ENCODE data around the gene BGLAP.
A peak's percentile ranks its signal among the peaks of the same experiment; 100 is the strongest.

BGLAP gene

GRCh38 chr1:156257711-156258110 lies 15.7 kb downstream of the BGLAP start:
- DNase-seq (ENCODE audit: low read depth in 2 of 2): no peak

GRCh38 chr1:156258859-156259258 lies 16.9 kb downstream of the BGLAP start:
- DNase-seq (ENCODE audit: low read depth in 2 of 2): no peak

GRCh38 chr1:156259805-156260204 lies 17.8 kb downstream of the BGLAP start:
- DNase-seq (ENCODE audit: low read depth in 2 of 2): no peak

GRCh38 chr1:156260896-156261295 lies 18.9 kb downstream of the BGLAP start:
- DNase-seq (ENCODE audit: low read depth in 2 of 2): no peak

- no peak for DNase-seq (ENCODE audit: low read depth in 2 of 2)
These were observed 20.7 kb downstream of the BGLAP start for GRCh38 chr1:156262461-156263287.

- DNase-seq (ENCODE audit: low read depth in 2 of 2): no peak
These were observed 21.3 kb downstream of the BGLAP start for GRCh38 chr1:156263288-156263655.

GRCh38 chr1:156266051-156266450 lies 24.1 kb downstream of the BGLAP start:
- no peak for DNase-seq (ENCODE audit: low read depth in 2 of 2)

- DNase-seq (ENCODE audit: low read depth in 2 of 2): no peak
These were observed 26.4 kb downstream of the BGLAP start for GRCh38 chr1:156268336-156268735.

GRCh38 chr1:156270314-156270713 lies 28.3 kb downstream of the BGLAP start:
- DNase-seq (ENCODE audit: low read depth in 2 of 2): no peak

GRCh38 chr1:156276532-156276931 lies 34.5 kb downstream of the BGLAP start:
- no peak for DNase-seq (ENCODE audit: low read depth in 2 of 2)

- no peak for DNase-seq (ENCODE audit: low read depth in 2 of 2)
These were observed 35.0 kb downstream of the BGLAP start for GRCh38 chr1:156276966-156277381.

GRCh38 chr1:156279837-156280236 lies 37.9 kb downstream of the BGLAP start:
- DNase-seq (ENCODE audit: low read depth in 2 of 2): no peak

GRCh38 chr1:156281281-156281680 lies 39.3 kb downstream of the BGLAP start:
- peak; percentile 37 to 47 for DNase-seq (ENCODE audit: low read depth in 2 of 2)

- peak in 1 of 2 donors; percentile 5 for DNase-seq (ENCODE audit: low read depth in 2 of 2)
These were observed 39.9 kb downstream of the BGLAP start for GRCh38 chr1:156281693-156282478.

GRCh38 chr1:156282479-156283222 lies 40.7 kb downstream of the BGLAP start, which contains the start of gene SMG5:
Gene SMG5 (minus strand): TSS chr1:156282825. CDS start chr1:156282680, 145 bp downstream.
- DNase-seq (ENCODE audit: low read depth in 2 of 2): peak; percentile 89 to 93

- DNase-seq (ENCODE audit: low read depth in 2 of 2): no peak
These were observed 41.5 kb downstream of the BGLAP start for GRCh38 chr1:156283521-156283920.

GRCh38 chr1:156284112-156284511 lies 42.1 kb downstream of the BGLAP start, which contains the start of gene TMEM79:
Gene TMEM79 (plus strand): TSS chr1:156284325. CDS start chr1:156285227, 902 bp downstream.
- DNase-seq (ENCODE audit: low read depth in 2 of 2): no peak

- no peak for DNase-seq (ENCODE audit: low read depth in 2 of 2)
These were observed 42.8 kb downstream of the BGLAP start for GRCh38 chr1:156284757-156285156.

GRCh38 chr1:156285437-156285836 lies 43.5 kb downstream of the BGLAP start:
- no peak for DNase-seq (ENCODE audit: low read depth in 2 of 2)

GRCh38 chr1:156286061-156286460 lies 44.1 kb downstream of the BGLAP start:
- no peak for DNase-seq (ENCODE audit: low read depth in 2 of 2)

GRCh38 chr1:156289857-156290256 lies 47.9 kb downstream of the BGLAP start:
- DNase-seq (ENCODE audit: low read depth in 2 of 2): no peak

Data from stimulated activated CD8-positive, alpha-beta memory T cell treated with anti-CD3 and anti-CD28 coated beads, Interleukin-2, amount 100 ng/mL, for 48 hours (primary cell).